Peyer's patch (tissue), 4 donors: Measurements from ENCODE around the gene GAL3ST1. TPM values are rescaled to one million over a fixed set of nuclear protein-coding genes. Genes with fewer than 3 reads are reported as not detected.
A peak's percentile ranks its signal among the peaks of the same experiment; 100 is the strongest.
"Not testable (repeated sequence)": the region's sequence is repeated elsewhere in the genome, so short reads cannot be mapped to it uniquely, and the experiment has no call there.

Experiments used
- DNase-seq, 3 donors: peaks; one replicate each; pipeline ENCODE4 v3.0.0-alpha.2; 2017 to 2019
- H3K27ac ChIP-seq, 4 donors: fragments of 200-600 bp; sonication (generic); one replicate each; pipeline ENCODE4 v1.5.1; 2016 to 2019
- H3K27me3 ChIP-seq, 2 donors: fragments of 200-600 bp; sonication (generic); one replicate each; pipeline ENCODE4 v1.5.1; 2019
- H3K36me3 ChIP-seq, 3 donors: fragments of 200-600 bp; sonication (generic); one replicate each; pipeline ENCODE4 v1.5.1; 2016 to 2019
- H3K4me1 ChIP-seq, 4 donors: fragments of 200-600 bp; sonication (generic); one replicate each; pipeline ENCODE4 v1.5.1; 2016 to 2019
- H3K4me3 ChIP-seq, 4 donors: fragments of 200-600 bp; sonication (generic); 1 replicate in 3 of 4; 2 replicates in 1 of 4; pipeline ENCODE4 v1.5.1; 2016 to 2019; ENCODE audit warnings: mild to moderate bottlenecking in 1 of 4
- H3K9me3 ChIP-seq, 4 donors: fragments of 200-600 bp; sonication (generic); one replicate each; pipeline ENCODE4 v1.5.1; 2016 to 2019; ENCODE audit warnings: mild to moderate bottlenecking in 1 of 4
- CTCF ChIP-seq, 6 experiments: fragments of 450-650 bp in 4 of 6; fragments of 200-600 bp in 2 of 6; sonication (generic) in 1 of 6; IDR thresholded peaks; one replicate each; pipeline ENCODE4 v1.5.1; 2017 to 2019; ENCODE audit warnings: antibody characterized with exemption in 6 of 6, mild to moderate bottlenecking in 3 of 6, moderate library complexity in 1 of 6
- POLR2A ChIP-seq, 2 donors: fragments of 450-650 bp; IDR thresholded peaks; one replicate each; pipeline ENCODE4 v1.5.1; 2017; ENCODE audit warnings: antibody characterized with exemption in 2 of 2, mild to moderate bottlenecking in 2 of 2, moderate library complexity in 2 of 2
- total RNA-seq, 4 donors: library from RNA; depleted of rRNA; stranded (reverse); fragments of >200 nt; gene quantifications; one replicate each; pipeline ENCODE4 v1.1.0, GENCODE V29; 2016

Gene GAL3ST1
- total RNA-seq, 4 donors from 2014 or later: 19.0 to 98.5 (median 57.2) TPM

- Histone ChIP-seq H3K4me3 (no peak overlapping the region), H3K27me3 (no peaks in the 10 kb centered on the region), H3K9me3 (no peaks in the 10 kb centered on the region), H3K36me3 (no peaks in the 10 kb centered on the region), H3K27ac (no peak overlapping the region), H3K4me1 (peaks cover 0 to 36% (median 3%) of the 10 kb centered on the region in 4 donors)
- TF ChIP-seq POLR2A (IDR thresholded peaks at IDR 0.05) (no peak), CTCF (IDR thresholded peaks at IDR 0.05) (no peak)
- DNase-seq: no peak
These were observed 10.3 kb downstream of the GAL3ST1 start for GRCh38 chr22:30564045-30564760.

DNA sequence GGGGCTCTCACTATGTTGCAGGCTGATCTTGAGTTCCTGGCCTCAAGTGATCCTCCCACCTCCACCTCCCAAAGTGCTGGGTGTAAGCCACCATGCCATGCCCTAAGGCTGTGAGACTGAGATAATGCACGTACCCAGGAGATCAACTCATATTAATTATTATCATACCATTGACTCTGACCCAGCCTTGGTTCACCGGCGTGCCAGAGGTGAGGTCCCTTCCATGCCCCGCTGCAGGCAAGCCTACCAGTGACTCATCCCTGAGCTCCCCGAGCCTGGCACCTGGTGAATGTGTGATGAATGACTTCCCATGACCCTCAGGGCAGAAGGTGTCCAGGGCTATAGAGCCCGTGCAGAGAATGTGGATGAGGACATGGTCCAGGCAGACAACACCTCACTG lies 12.1 kb downstream of the GAL3ST1 start:
- Histone ChIP-seq H3K27ac (peak overlapping the region in 2 of 4 donors; percentile 54 to 72), H3K4me1 (peaks cover 0 to 27% (median 3%) of the 10 kb centered on the region in 4 donors), H3K9me3 (no peaks in the 10 kb centered on the region), H3K4me3 (no peak overlapping the region), H3K27me3 (no peaks in the 10 kb centered on the region), H3K36me3 (peaks cover 0 to 1% (median 0%) of the 10 kb centered on the region in 3 donors)
- TF ChIP-seq CTCF (IDR thresholded peaks at IDR 0.05): no peak
- peak in 1 of 2 donors; percentile 35 for TF ChIP-seq POLR2A (IDR thresholded peaks at IDR 0.05)
- peak in 2 of 3 donors; percentile 82 to 89 for DNase-seq

GRCh38 chr22:30561402-30562189 lies 12.9 kb downstream of the GAL3ST1 start:
- DNase-seq: no peak
- no peaks in the 10 kb centered on the region for H3K9me3 ChIP-seq
- TF ChIP-seq CTCF (IDR thresholded peaks at IDR 0.05): no peak
- TF ChIP-seq POLR2A (IDR thresholded peaks at IDR 0.05): no peak
- peak overlapping the region in 2 of 4 donors; percentile 44 to 67 for H3K27ac ChIP-seq
- H3K4me1 ChIP-seq: peaks cover 0 to 20% (median 3%) of the 10 kb centered on the region in 4 donors
- H3K36me3 ChIP-seq: peaks cover 0 to 6% (median 0%) of the 10 kb centered on the region in 3 donors
- H3K4me3 ChIP-seq: no peak overlapping the region
- no peaks in the 10 kb centered on the region for H3K27me3 ChIP-seq

- peak in 2 of 6 experiments; percentile 23 to 35 for TF ChIP-seq CTCF (IDR thresholded peaks at IDR 0.05)
- H3K36me3 ChIP-seq, H3K27ac ChIP-seq, DNase-seq, H3K27me3 ChIP-seq, H3K4me3 ChIP-seq, H3K9me3 ChIP-seq: not testable (repeated sequence)
- peaks cover 0 to 15% (median 3%) of the 10 kb centered on the region in 4 donors for H3K4me1 ChIP-seq
These were observed 13.7 kb downstream of the GAL3ST1 start for GRCh38 chr22:30560643-30561202.

- H3K9me3 ChIP-seq: no peaks in the 10 kb centered on the region
- no peaks in the 10 kb centered on the region for H3K27me3 ChIP-seq
- H3K27ac ChIP-seq: no peak overlapping the region
- peaks cover 0 to 9% (median 0%) of the 10 kb centered on the region in 3 donors for H3K36me3 ChIP-seq
- DNase-seq: no peak
- TF ChIP-seq CTCF (IDR thresholded peaks at IDR 0.05) (no peak), POLR2A (IDR thresholded peaks at IDR 0.05) (no peak)
- peaks cover 0 to 9% (median 3%) of the 10 kb centered on the region in 4 donors for H3K4me1 ChIP-seq
- H3K4me3 ChIP-seq: no peak overlapping the region
These were observed 14.6 kb downstream of the GAL3ST1 start for GRCh38 chr22:30559889-30560288.
